HCT116 (cell line): ENCODE measurements around the gene CLIC5. TPM values are rescaled to one million over a fixed set of nuclear protein-coding genes. Genes with fewer than 3 reads are reported as not detected.

ENCODE experiments used
- ATAC-seq: fragments of 200-7000 bp; cut with Tn5 transposase; 2 replicates; pipeline ENCODE4 v1.9.1; 2020; ENCODE audit warnings: mild to moderate bottlenecking, moderate library complexity
- BruUV-seq: library from RNA; stranded (reverse); fragments of 400-500 nt; replicated peaks from 2 replicates; lab custom pipeline; 2021; lab: Mats Ljungman, UMichigan
- CTCF ChIA-PET: fragments of 300-600 bp; sonication (Branson Sonifier 250); formaldehyde crosslinking; loops from one replicate; lab custom pipeline; 2021; ENCODE audit warnings: antibody characterized with exemption; lab: Charles Lee
- POLR2A ChIA-PET: fragments of 300-600, 350-600 bp; sonication (Branson Sonifier 250); formaldehyde crosslinking; loops from one replicate; lab custom pipeline; 2021; ENCODE audit warnings: antibody characterized with exemption; lab: Charles Lee
- RAD21 ChIA-PET, 2 experiments: fragments of 300-600 bp; sonication (Branson Sonifier 250); formaldehyde crosslinking; loops; one replicate each; lab custom pipeline; 2023; ENCODE audit warnings: low total read pairs in 2 of 2; ENCODE audit not compliant: uncharacterized antibody in 2 of 2, unreplicated experiment in 2 of 2, low non-redundant PET in 1 of 2; lab: Charles Lee
- DNase-seq: peaks from one replicate; pipeline ENCODE4 v3.0.0-alpha.2; 2010; ENCODE audit warnings: low read depth, low spot score
- H2AFZ ChIP-seq: fragments of 200-600 bp; shearing (Covaris generic), sonication (generic); 2 replicates; pipeline ENCODE4 v1.6.1; 2017; ENCODE audit warnings: low read depth, mixed run types, mixed read lengths, antibody characterized with exemption, low read length; ENCODE audit not compliant: poor library complexity, severe bottlenecking
- H3K27ac ChIP-seq: 2 replicates; pipeline ENCODE4 v1.5.1; 2012; ENCODE audit warnings: low read depth, low read length
- H3K27me3 ChIP-seq: fragments of 200-600 bp; sonication (generic); 2 replicates; pipeline ENCODE4 v1.6.1; 2016; ENCODE audit warnings: mixed run types, low read length, mixed read lengths; ENCODE audit not compliant: insufficient read depth
- H3K36me3 ChIP-seq, 2 experiments: fragments of 200-500 bp in 1 of 2; fragments of 200-600 bp in 1 of 2; sonication (Bioruptor generic) in 1 of 2; sonication (generic) in 1 of 2; 2 replicates each; pipeline versions ENCODE4 v1.5.1 to v1.6.1; 2014 to 2016; ENCODE audit warnings: low read length in 2 of 2, inconsistent platforms in 1 of 2, mixed read lengths in 1 of 2, mixed run types in 1 of 2; ENCODE audit not compliant: insufficient read depth in 2 of 2, control insufficient read depth in 1 of 2
- H3K4me1 ChIP-seq, 2 experiments: fragments of 200-600 bp in 1 of 2; sonication (generic) in 1 of 2; 2 replicates each; pipeline versions ENCODE4 v1.5.1 to v1.6.1; 2012 to 2017; ENCODE audit warnings: low read length in 2 of 2, inconsistent platforms in 1 of 2, mild to moderate bottlenecking in 1 of 2, mixed read lengths in 1 of 2, mixed run types in 1 of 2, moderate library complexity in 1 of 2; ENCODE audit not compliant: insufficient read depth in 2 of 2, control insufficient read depth in 1 of 2
- H3K4me2 ChIP-seq: fragments of 200-600 bp; sonication (generic); 2 replicates; pipeline ENCODE4 v1.6.1; 2017; ENCODE audit warnings: mixed run types, low read length, mixed read lengths
- H3K4me3 ChIP-seq, 2 experiments: fragments of 200-600 bp in 1 of 2; sonication (generic) in 1 of 2; replicated peaks in 1 of 2; 2 replicates each; pipeline ENCODE4 v1.5.1; 2011 to 2016; ENCODE audit warnings: low read length in 2 of 2, control low read depth in 1 of 2, low read depth in 1 of 2, mild to moderate bottlenecking in 1 of 2, mixed read lengths in 1 of 2, mixed run types in 1 of 2
- H3K79me2 ChIP-seq: fragments of 200-600 bp; sonication (generic); 2 replicates; pipeline ENCODE4 v1.6.1; 2017; ENCODE audit warnings: mild to moderate bottlenecking, mixed run types, low read length, moderate library complexity, mixed read lengths; ENCODE audit not compliant: insufficient read depth
- H3K9ac ChIP-seq: fragments of 200-600 bp; sonication (generic); 2 replicates; pipeline ENCODE4 v1.6.1; 2016; ENCODE audit warnings: low read length, mixed read lengths
- H3K9me2 ChIP-seq: fragments of 200-600 bp; sonication (generic), shearing (Covaris generic); 2 replicates; pipeline ENCODE4 v1.6.1; 2017; ENCODE audit warnings: mixed run types, mild to moderate bottlenecking, moderate library complexity; ENCODE audit not compliant: insufficient read depth
- H3K9me3 ChIP-seq, 2 experiments: fragments of 200-500 bp in 1 of 2; fragments of 200-600 bp in 1 of 2; sonication (Bioruptor generic) in 1 of 2; sonication (generic) in 1 of 2; 2 replicates each; pipeline ENCODE4 v1.6.1; 2014 to 2017; ENCODE audit warnings: low read length in 2 of 2, mixed read lengths in 2 of 2, inconsistent platforms in 1 of 2, low read depth in 1 of 2, mild to moderate bottlenecking in 1 of 2, mixed run types in 1 of 2, moderate library complexity in 1 of 2; ENCODE audit not compliant: control insufficient read depth in 1 of 2, insufficient read depth in 1 of 2
- H4K20me1 ChIP-seq: fragments of 200-600 bp; sonication (generic), shearing (Covaris generic); 2 replicates; pipeline ENCODE4 v1.6.1; 2017; ENCODE audit warnings: mixed run types, mild to moderate bottlenecking, moderate library complexity; ENCODE audit not compliant: insufficient read depth
- ATF3 ChIP-seq: IDR thresholded peaks from 2 replicates; pipeline ENCODE4 v1.6.1; 2012
- CEBPB ChIP-seq: IDR thresholded peaks from 2 replicates; pipeline ENCODE4 v1.6.1; 2012; ENCODE audit warnings: low read depth
- CTCF ChIP-seq, 3 experiments: fragments of 200-600 bp in 1 of 3; sonication (generic) in 1 of 3; IDR thresholded peaks in 2 of 3; conservative IDR thresholded peaks in 1 of 3; 2 replicates each; pipeline ENCODE4 v1.5.1; 2012 to 2017; ENCODE audit warnings: low read depth in 2 of 3, low read length in 2 of 3, antibody characterized with exemption in 1 of 3, borderline replicate concordance in 1 of 3, control low read depth in 1 of 3, mild to moderate bottlenecking in 1 of 3, mixed read lengths in 1 of 3, mixed run types in 1 of 3, moderate library complexity in 1 of 3; ENCODE audit not compliant: insufficient read depth in 1 of 3
- ELF1 ChIP-seq: IDR thresholded peaks from 2 replicates; pipeline ENCODE4 v1.6.1; 2012; ENCODE audit warnings: low read depth, borderline replicate concordance
- EZH2phosphoT487 ChIP-seq: fragments of 200-600 bp; IDR thresholded peaks from 2 replicates; pipeline ENCODE4 v1.6.1; 2018; ENCODE audit warnings: antibody characterized with exemption, borderline replicate concordance
- JUND ChIP-seq: IDR thresholded peaks from 2 replicates; pipeline ENCODE4 v1.6.1; 2012
- MAX ChIP-seq: IDR thresholded peaks from 2 replicates; pipeline ENCODE4 v1.6.1; 2012
- POLR2A ChIP-seq: IDR thresholded peaks from 2 replicates; pipeline ENCODE4 v1.7.0; 2011; ENCODE audit warnings: borderline replicate concordance; ENCODE audit not compliant: insufficient read depth, insufficient read length; ENCODE audit errors: extremely low read depth
- POLR2AphosphoS5 ChIP-seq: IDR thresholded peaks from 2 replicates; pipeline ENCODE4 v1.6.1; 2011; ENCODE audit warnings: mild to moderate bottlenecking, low read depth, low read length, moderate library complexity
- RAD21 ChIP-seq: IDR thresholded peaks from 2 replicates; pipeline ENCODE4 v1.6.1; 2012; ENCODE audit warnings: low read depth, mild to moderate bottlenecking
- REST ChIP-seq: IDR thresholded peaks from 2 replicates; pipeline ENCODE4 v1.6.1; 2012; ENCODE audit warnings: low read depth
- SIN3A ChIP-seq: IDR thresholded peaks from 2 replicates; pipeline ENCODE4 v1.6.1; 2012; ENCODE audit warnings: low read depth
- SP1 ChIP-seq: IDR thresholded peaks from 2 replicates; pipeline ENCODE4 v1.6.1; 2012; ENCODE audit warnings: low read depth
- SRF ChIP-seq: IDR thresholded peaks from 2 replicates; pipeline ENCODE4 v1.6.1; 2012; ENCODE audit warnings: low read depth
- ZFX ChIP-seq: fragments of 450-650 bp; IDR thresholded peaks from 2 replicates; pipeline ENCODE4 v1.6.1; 2017
- intact Hi-C: fragments of 100-400 bp; cut with micrococcal nuclease; formaldehyde crosslinking; loops from 2 replicates; pipeline ENCODE4 v1.10.0; 2022
- total RNA-seq: library from RNA; stranded (reverse); gene quantifications from one replicate; pipeline ENCODE4 v1.2.1, GENCODE V29; 2021; ENCODE audit not compliant: unreplicated experiment

CLIC5 gene
- total RNA-seq, 1 experiment from 2014 or later = 0.20 TPM

- Histone ChIP-seq H3K4me3 (no peak overlapping the region), H2AFZ (no peak overlapping the region), H3K27me3 (no peaks in the 10 kb centered on the region), H4K20me1 (no peaks in the 10 kb centered on the region), H3K9me2 (no peaks in the 10 kb centered on the region), H3K9me3 (no peaks in the 10 kb centered on the region), H3K4me2 (no peak overlapping the region), H3K27ac (no peak overlapping the region), H3K36me3 (no peaks in the 10 kb centered on the region), H3K4me1 (no peaks in the 10 kb centered on the region), H3K9ac (no peak overlapping the region), H3K79me2 (no peaks in the 10 kb centered on the region)
- BruUV-seq = no TSS peak
- DNase-seq = no peak
- intact Hi-C loops = no loop called here
- no peak for ATAC-seq
- CTCF ChIA-PET = no interaction called here
- RAD21 ChIA-PET = no interaction called here
- TF ChIP-seq JUND (no peak), ELF1 (no peak), MAX (no peak), ZFX (no peak), ATF3 (no peak), CEBPB (no peak)
- POLR2A ChIA-PET = no interaction called here
These were observed 179.8 kb downstream of the CLIC5 start for GRCh38 chr6:45835721-45836437.

- Histone ChIP-seq H3K9ac (no peak overlapping the region), H3K4me2 (no peak overlapping the region), H3K79me2 (no peaks in the 10 kb centered on the region), H3K27ac (no peak overlapping the region), H3K36me3 (no peaks in the 10 kb centered on the region), H3K27me3 (no peaks in the 10 kb centered on the region), H3K4me3 (no peak overlapping the region), H3K4me1 (no peaks in the 10 kb centered on the region), H3K9me2 (no peaks in the 10 kb centered on the region), H3K9me3 (no peaks in the 10 kb centered on the region), H4K20me1 (no peaks in the 10 kb centered on the region), H2AFZ (no peak overlapping the region)
- POLR2A ChIA-PET = no interaction called here
- ATAC-seq (no peak), DNase-seq (no peak)
- intact Hi-C loops = no loop called here
- no TSS peak for BruUV-seq
- CTCF ChIA-PET = no interaction called here
- RAD21 ChIA-PET = no interaction called here
- no peak for TF ChIP-seq REST
- no peak for TF ChIP-seq CTCF (IDR thresholded peaks at IDR 0.05 in 2 of 3, conservative IDR thresholded peaks at IDR 0.05 in 1 of 3; ENCODE audit: borderline replicate concordance in 1 of 3, insufficient read depth in 1 of 3, low read depth in 2 of 3, low read length in 2 of 3)
- TF ChIP-seq SRF = no peak
- no peak for TF ChIP-seq ZFX
- TF ChIP-seq RAD21 = no peak
- TF ChIP-seq CEBPB = no peak
- TF ChIP-seq SIN3A = no peak
- TF ChIP-seq POLR2A = no peak
- no peak for TF ChIP-seq JUND
- TF ChIP-seq SP1 = no peak
- TF ChIP-seq MAX = no peak
- no peak for TF ChIP-seq EZH2phosphoT487
- no peak for TF ChIP-seq POLR2AphosphoS5
These were observed 183.6 kb downstream of the CLIC5 start for GRCh38 chr6:45832063-45832462.
